Ishikawa (cell line): ENCODE results near the gene CCDC106.

Source experiments
- TEAD4 ChIP-seq: IDR thresholded peaks from 2 replicates; pipeline ENCODE4 v1.6.1; 2012
- TF ChIP-seq, protein P1 (sequence below): IDR thresholded peaks from 2 replicates; pipeline ENCODE4 v1.6.1; 2012

DNA sequence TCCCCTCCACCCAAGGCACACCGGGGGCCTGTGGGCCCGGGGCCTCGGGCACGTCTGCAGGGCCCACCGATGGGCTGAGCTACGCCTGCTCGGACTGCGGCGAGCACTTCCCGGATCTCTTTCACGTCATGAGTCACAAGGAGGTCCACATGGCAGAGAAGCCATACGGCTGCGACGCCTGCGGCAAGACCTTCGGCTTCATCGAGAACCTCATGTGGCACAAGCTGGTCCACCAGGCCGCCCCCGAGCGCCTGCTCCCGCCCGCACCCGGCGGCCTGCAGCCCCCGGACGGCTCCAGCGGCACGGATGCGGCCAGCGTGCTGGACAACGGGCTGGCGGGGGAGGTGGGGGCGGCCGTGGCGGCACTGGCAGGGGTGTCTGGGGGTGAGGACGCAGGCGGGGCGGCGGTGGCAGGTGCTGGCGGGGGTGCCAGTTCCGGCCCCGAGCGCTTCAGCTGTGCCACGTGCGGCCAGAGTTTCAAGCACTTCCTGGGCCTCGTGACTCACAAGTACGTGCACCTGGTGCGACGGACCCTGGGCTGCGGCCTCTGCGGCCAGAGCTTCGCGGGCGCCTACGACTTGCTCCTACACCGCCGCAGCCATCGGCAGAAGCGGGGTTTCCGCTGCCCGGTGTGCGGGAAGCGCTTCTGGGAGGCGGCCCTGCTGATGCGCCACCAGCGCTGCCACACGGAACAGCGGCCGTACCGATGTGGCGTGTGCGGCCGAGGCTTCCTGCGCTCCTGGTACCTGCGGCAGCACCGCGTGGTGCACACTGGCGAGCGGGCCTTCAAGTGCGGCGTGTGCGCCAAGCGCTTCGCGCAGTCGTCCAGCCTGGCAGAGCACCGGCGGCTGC is 32.2 kb upstream of the CCDC106 start:
- TF ChIP-seq TEAD4 = no peak
- TF ChIP-seq, protein P1, sequence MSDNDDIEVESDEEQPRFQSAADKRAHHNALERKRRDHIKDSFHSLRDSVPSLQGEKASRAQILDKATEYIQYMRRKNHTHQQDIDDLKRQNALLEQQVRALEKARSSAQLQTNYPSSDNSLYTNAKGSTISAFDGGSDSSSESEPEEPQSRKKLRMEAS = no peak
